Fibroblast of skin of back (primary cell): ENCODE results near the gene NELL2.
"Not testable (repeated sequence)": the region's sequence is repeated elsewhere in the genome, so short reads cannot be mapped to it uniquely, and the experiment has no call there.

Experiments
- DNase-seq: peaks from one replicate; pipeline ENCODE4 v3.0.0-alpha.2; 2013

The NELL2 gene

DNA sequence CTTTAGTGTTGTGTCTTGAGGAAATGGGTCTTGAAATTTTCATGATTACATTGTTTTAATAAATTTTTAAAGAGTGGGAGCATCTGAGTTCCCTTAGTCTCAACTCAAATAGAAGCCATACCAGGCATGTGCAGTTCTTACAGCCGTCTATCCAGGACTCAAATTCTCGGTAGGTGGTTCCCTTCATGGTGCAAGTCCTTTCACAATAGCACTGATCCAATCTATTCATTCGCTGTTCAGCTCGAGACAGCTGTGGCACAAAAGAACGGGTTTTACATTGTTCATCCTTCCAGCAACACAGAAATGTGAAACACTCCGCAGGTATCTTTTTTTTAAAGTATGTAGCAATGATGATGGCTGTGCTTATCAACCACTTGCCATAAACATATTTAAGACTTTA, 100.2 kb downstream of the NELL2 start:
- no peak for DNase-seq

GRCh38 chr12:44774815-44775411, 101.2 kb downstream of the NELL2 start:
- peak; percentile 13 for DNase-seq

DNA sequence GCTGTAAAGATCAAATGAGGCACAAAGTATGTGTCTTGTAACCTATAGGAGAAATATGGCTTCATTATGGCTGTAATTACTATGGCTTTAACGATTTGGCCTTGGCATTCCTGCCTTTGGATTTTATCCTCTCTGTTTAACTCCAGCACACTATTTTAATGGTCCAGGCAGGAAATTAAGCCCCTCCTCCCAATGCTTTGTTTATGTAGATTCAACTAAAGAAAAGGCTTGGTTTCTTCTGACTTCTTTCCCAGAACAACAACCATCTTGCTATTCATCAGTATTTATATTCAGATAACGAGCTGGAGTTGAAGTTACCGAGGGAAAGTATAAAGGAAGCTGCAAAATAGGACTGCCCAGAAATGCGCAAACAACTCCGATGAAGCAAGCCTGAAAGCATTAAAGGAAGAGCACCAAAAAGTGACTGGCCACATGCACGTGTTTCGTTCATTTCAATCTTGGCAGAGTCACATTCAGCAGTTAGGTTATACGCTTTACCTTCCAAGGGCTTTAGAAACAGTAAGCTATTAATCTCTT, 104.6 kb downstream of the NELL2 start:
- DNase-seq: no peak

- no peak for DNase-seq
These were observed 110.3 kb downstream of the NELL2 start for GRCh38 chr12:44765796-44766195.

DNA sequence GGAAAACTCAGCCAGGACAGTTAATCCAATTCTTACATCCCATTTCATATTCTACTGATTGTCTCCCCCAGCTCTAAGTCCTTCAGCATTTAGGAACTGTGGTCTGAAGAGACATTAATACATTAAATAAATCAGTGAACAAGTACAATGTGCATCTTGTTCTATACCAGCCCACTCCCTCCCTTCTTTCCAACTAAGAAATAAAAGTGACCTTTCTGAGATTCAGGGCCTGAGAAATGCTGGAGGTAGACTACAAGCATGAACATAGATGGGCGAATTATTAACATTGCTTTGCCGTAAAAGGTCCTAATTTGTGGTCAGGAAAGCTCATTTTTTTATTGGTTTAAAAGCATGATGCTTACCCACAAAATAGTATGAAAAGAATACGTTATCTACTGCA, 113.1 kb downstream of the NELL2 start:
- DNase-seq: no peak

GRCh38 chr12:44759289-44759688, 116.8 kb downstream of the NELL2 start:
- no peak for DNase-seq

- no peak for DNase-seq
These were observed 125.6 kb downstream of the NELL2 start for GRCh38 chr12:44750468-44750867.

GRCh38 chr12:44749566-44749965, 126.5 kb downstream of the NELL2 start:
- DNase-seq: no peak

- DNase-seq: no peak
These were observed 127.1 kb downstream of the NELL2 start for GRCh38 chr12:44748950-44749468.

DNA sequence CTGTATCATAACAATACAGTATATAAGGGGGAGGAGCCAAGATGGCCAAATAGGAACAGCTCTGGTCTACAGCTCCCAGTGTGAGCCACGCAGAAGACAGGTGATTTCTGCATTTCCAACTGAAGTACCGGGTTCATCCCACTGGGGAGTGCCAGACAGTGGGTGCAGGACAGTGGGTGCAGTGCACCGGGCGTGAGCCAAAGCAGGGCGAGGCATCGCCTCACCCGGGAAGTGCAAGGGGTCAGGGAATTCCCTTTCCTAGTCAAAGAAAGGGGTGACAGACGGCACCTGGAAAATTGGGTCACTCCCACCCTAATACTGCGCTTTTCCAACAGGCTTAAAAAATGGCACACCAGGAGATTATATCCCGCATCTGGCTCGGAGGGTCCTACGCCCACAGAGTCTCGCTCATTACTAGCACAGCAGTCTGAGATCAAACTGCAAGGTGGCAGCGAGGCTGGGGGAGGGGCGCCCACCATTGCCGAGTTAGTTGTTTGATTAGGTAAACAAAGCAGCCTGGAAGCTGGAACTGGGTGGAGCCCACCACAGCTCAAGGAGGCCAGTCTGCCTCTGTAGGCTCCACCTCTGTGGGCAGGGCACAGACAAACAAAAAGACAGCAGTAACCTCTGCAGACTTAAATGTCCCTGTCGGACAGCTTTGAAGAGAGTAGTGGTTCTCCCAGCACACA, 134.7 kb downstream of the NELL2 start:
- DNase-seq: not testable (repeated sequence)

DNA sequence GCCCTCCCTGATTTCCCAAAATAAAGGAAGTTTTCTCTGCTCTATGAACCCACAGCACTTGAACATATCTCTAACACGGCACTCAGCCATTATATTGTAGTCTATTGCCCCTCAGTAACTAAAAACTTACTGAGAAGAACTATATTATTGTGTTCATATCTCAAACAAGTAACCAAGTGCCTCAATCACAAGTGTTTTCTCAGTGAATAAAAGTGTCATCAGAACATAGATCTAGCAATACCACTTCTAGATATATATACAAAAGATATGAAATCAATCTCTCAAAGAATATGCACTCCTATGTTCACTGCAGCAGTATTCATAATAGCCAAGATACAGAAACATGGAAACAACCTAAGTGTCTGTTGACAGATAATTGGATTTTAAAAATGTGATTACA, 138.1 kb downstream of the NELL2 start:
- no peak for DNase-seq

DNA sequence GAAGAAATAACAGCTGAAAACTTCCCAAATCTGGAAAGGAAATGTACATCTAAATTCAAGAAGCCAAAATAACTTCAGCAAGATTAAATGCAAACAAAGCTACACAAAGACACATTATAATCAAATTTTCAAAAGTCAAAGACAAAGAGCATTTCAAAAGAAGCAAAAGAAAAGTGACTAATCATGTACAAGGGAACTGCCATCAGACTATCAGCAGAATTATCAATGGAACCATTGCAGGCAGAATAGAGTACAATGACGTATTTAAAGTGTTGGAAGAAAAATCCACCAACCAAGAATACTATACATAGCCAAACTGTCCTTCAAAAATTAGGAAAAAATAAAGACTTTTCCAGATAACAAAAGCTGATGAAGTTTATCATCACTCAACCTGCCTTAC, 147.5 kb downstream of the NELL2 start:
- no peak for DNase-seq

DNA sequence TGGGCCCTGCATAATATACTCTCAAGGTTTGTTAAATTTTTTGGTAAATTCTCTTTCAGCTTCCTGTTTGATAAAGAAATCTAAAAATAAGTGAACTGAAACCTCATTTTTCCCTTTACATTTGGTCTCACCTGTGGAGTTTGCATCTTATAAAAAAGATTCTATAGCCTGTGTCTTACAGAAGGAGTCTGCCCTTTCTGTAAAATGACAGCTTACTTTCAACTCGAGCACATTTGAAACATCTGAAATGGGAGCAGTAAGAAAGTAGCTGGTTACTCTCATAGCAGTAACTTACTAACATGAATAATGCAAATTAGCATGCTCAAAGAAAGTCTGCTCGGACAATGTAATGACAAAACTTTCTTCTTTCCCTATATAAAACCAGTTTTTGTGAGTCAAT, 155.8 kb downstream of the NELL2 start:
- DNase-seq: no peak

- no peak for DNase-seq
These were observed 158.5 kb downstream of the NELL2 start for GRCh38 chr12:44717612-44718011.

DNA sequence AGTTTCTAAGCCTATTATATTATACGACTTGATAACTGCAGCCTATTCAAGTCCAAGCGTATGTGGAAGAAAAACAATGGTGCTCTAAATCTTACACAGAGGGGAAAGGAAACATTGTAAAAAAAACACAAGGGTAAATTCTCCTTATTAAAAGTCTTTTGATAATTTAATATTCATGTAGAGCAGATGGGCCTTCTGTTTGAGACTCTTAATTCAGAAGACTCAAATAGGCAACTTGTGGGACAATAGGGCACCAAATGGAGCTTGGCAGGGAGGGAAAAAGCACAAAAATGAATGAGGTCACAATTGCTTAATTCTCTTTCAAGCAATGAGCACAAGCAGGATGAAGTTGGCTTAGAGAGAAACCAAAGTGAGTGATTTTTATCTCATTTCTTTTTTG, 159.4 kb downstream of the NELL2 start:
- DNase-seq: no peak

GRCh38 chr12:44711736-44712135, 164.4 kb downstream of the NELL2 start:
- no peak for DNase-seq

- DNase-seq: no peak
These were observed 166.9 kb downstream of the NELL2 start for GRCh38 chr12:44709166-44709565.

GRCh38 chr12:44708218-44708617, 167.9 kb downstream of the NELL2 start:
- no peak for DNase-seq

DNA sequence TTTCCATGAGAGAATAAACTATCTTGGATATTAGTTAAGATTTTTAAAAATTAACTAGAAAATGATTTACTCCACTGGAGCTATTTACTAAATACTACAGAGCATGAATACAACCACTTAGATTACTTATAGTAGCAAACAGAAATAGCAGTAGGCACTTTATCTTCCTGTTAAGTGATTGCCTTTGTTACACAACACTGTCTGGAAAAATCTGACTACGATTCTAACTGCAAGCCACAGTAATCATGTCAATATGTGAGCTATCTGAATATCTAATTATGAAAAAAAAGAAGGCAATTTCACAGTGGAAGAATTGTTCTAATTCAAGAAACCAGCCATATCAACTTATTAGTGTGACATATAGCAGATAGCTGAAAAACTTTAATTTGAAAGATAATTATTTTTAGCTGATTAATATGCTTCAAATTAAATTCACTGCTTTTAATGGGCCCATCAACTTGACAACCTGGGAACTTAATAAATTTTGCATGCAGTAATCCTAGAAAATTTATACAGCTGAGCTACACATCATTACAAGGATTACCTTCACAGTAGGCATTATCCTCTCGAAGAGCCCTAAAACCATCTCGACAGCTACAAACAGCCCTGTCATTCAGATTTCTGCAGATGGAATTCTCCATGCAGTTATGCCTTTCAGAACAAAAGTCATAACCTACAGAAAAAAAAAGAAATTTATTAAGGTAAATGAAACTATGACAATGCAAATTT, 172.8 kb downstream of the NELL2 start:
- no peak for DNase-seq

GRCh38 chr12:44697511-44697910, 178.6 kb downstream of the NELL2 start:
- no peak for DNase-seq

DNA sequence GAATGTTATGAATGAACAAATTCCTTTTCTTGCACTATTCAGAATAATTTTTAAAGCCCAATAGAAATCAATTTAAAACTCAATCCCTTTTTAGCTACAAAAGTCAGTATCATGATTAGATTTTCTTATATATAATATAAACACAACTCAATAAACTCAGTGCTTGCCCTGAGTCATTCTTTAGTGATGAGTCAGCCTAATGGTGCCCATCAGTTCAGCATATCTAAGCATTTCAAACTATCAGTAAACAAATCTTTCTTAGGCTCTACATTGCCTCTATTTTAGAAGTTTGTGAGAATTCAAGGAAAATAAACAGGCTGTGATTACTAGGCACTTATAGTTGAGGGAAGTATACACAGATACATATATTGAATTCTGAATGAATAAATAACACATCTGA, 179.6 kb downstream of the NELL2 start:
- DNase-seq: peak; percentile 11

DNA sequence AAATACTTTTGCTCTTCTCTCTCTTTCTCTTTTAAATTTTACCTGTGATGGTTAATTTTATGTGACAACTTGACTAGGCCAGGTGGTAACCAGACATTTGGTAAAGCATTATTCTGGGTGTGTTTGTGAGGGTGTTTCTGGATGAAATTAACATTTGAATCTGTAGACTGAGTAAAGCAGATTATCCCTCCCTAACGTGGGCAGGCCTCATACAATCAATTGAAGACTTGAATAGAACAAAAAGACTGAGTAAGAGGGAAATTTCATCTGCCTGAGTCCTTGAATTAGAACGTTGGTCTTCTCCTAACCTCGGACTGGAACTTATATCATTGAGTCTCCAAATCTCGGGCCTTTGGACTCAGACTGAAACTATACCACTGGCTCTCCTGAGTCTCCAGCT, 182.1 kb downstream of the NELL2 start:
- DNase-seq: no peak

GRCh38 chr12:44689587-44689986, 186.5 kb downstream of the NELL2 start:
- no peak for DNase-seq
